ENCODE data around the gene CTSC. TPM values are rescaled to one million over a fixed set of nuclear protein-coding genes. Genes with fewer than 3 reads are reported as not detected.
"Not testable (repeated sequence)": the region's sequence is repeated elsewhere in the genome, so short reads cannot be mapped to it uniquely, and the experiment has no call there.

The CTSC gene
- total RNA-seq, 1 donor from 2014 or later: 122 TPM

DNA sequence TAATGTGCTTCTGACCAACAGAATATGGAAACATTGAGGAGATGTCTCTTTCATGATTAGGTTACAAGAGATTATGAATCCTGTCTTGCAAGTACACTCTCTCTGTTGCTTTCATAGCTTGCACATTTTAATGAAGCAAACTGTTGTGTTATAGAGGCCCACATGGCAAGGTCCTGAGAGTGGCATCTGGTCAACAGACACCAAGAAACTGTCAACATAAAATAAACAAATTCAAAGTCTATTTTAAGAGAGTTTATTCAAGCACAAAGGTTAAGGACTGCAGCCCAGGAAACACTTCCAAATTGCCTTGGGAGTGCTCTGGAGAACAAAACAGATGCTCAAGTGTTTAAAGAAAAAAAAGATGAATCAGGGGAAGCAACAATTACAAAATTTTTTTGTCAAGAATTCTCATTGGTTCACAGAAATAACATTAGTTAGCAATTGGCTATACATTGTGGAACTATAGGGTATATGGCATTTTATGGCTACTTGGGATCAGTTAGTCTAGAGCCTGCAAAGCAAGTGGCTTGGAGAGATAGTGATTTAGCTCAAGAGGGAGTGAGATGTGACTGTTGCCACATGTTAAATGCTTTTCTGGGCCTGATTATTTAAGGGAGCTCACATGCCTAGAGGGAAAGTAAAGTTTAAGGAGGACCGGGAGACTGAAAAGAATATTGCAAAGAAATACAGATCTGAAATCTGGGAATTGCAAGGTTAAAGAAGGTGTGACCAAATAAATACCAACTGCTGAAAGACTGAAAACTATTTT is 54.6 kb downstream of the CTSC start:
- no peak for DNase-seq (ENCODE audit: low spot score)

DNA sequence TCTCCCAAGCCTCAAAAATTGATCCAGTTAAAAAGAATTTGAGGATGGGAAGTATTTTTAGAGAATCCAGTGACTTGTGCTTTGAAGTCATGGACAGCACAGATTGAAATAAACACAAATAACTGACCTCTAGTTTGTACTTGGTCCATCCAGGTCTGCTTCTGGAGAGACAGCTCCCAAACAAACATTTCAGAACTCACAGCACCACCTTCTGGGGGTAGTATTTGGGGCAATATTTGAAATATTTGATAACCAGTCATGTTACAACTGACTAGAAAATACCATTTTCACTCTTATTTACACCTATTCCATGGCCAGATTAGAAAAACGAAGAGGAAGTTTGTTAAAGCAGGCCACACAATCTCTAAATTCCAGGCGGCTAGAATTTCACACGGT is 56.2 kb downstream of the CTSC start:
- no peak for DNase-seq (ENCODE audit: low spot score)

DNA sequence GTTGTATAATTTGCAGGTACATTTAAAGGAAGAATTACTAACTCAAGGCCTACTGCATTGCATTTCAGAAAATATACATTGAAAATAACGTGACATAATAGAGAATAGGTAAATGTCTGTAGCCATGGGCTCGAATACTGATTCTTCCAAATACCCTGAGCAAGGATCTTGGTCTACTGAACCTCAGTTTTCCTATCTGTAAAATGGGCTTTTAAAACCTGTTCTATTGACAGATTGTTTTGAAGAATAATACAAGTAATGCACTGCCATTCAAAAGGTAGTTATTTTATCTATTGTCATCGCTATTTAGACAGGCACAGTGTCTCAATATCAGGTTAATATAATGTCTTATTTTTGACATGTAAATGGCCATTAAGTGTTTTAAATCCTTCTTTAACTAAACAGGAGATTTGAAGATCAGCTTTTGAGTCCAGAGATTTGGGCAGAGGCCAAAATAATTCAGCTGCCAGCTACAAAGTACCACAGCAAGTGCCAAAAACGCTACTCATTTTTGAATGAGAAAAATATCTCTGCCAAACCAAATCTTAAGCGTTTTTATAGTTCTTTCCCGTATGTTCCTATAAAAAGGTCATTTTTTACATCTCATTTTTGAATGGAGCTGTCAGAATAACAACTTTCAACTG is 56.7 kb downstream of the CTSC start:
- no peak for DNase-seq (ENCODE audit: low spot score)

DNA sequence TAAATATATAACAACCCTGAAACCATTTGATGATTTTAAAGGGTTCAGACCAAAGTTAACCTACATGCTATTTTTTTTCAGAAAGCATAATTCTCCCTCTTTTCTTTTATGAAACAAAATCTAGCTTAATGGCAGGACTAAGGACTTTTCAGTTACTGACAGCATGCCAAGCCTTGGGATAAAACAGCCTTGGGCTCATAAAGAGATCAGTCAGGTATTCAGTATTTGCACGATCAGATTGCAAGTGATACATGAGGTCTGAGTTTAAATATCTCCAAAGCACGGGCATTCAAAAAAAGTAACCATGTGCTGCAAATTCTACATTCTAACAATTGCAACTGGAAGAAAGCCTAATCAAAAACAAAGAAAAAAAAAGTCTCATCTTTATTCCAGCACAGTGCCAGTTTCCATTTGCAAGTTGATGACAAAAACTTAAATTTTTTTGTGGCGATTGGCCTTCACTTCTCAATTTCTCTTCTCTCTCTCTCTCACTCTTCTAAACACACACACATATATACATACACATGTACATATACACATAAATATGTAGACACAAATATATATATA is 60.1 kb downstream of the CTSC start:
- no peak for DNase-seq (ENCODE audit: low spot score)

DNA sequence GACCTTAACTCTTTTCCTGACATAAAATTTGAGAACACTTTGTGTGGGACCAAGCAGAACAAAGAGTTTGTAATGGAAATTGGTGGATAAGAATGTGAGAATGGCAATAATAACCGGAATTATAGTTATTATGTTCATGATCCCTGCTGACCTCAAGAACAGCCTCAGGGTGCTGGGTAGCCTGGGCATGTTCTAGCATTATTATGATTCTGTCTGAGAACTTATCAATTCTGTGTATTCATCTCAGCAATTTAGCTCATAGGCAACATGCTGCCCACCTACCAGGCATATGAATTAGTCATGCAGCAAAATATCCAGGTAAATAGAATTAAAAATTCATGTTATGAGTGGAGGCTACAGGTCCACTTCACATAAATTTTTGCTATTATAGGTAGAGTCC is 61.9 kb downstream of the CTSC start:
- DNase-seq (ENCODE audit: low spot score): no peak

DNA sequence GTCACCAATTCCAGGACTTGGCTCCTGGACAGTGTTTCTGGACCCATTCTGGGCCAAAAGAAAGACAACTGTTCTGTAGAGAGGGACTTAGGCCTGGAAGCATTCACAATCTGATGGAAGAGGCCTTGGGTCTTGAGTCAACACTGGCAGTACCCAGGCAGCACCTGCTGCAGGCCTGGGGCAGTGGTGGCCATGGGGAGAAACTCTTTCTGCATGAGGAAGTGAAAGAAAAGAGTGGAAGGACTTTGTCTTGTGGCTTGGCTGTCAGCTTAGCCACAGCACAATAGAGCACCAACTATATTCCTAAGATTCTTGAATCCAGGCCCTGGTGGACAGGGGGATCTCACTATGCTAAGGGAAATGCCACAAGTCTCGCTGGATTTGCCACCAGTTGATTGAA is 70.6 kb downstream of the CTSC start:
- no peak for DNase-seq (ENCODE audit: low spot score)

DNA sequence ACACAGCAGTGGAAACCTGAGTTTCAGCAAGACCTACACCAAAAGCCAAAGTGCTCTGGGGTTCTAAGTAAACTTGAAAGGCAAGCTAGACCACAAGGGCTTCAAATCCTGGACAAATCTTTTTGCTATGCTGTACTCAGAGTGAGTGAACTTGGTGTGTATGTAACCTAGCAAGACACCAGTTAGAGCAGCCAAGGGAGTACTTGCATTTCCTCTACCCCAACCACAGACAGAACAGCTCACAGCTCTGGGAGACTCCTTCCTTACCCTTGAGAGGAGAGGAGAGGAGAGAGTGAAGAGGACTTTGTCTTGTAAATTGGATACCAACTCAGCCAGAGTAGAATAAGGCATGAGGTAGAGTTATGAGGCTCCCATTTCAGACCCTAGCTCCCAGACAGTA is 71.4 kb downstream of the CTSC start:
- no peak for DNase-seq (ENCODE audit: low spot score)

DNA sequence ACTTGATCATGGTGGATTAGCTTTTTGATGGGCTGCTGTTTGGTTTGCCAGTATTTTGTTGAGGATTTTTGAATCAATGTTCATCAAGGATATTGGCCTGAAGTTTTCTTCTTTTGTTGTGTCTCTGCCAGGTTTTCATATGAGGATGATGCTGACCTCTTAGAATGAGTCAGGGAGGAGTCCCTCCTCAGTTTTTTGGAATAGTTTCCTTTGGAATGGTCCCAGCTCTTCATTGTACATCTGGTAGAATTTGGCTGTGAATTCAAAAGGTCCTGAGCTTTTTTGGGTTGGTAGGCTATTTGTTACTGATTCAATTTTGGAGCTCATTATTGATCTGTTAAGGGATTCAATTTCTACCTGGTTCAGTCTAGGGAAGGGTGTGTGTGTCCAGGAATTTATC is 78.1 kb downstream of the CTSC start:
- DNase-seq (ENCODE audit: low spot score): no peak

DNA sequence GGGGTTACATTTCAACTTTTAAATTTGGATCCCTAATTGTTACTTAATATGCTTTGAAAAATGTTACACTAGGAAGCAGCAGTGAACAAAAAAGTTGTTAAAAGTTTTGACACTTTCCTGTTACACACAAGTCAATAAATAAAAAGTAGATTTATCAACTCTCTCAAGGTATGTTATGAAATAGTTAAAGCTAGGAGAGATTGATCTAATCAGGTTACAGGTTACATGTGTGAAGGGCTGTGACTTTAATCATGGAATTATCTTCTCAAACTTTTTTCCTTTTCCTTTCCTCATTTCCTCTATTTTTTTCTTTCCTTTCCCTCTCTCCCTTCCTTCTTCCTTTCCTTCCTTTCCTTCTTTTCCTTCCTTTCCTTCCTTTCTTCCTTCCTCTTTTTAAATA is 85.3 kb downstream of the CTSC start:
- no peak for DNase-seq (ENCODE audit: low spot score)

DNA sequence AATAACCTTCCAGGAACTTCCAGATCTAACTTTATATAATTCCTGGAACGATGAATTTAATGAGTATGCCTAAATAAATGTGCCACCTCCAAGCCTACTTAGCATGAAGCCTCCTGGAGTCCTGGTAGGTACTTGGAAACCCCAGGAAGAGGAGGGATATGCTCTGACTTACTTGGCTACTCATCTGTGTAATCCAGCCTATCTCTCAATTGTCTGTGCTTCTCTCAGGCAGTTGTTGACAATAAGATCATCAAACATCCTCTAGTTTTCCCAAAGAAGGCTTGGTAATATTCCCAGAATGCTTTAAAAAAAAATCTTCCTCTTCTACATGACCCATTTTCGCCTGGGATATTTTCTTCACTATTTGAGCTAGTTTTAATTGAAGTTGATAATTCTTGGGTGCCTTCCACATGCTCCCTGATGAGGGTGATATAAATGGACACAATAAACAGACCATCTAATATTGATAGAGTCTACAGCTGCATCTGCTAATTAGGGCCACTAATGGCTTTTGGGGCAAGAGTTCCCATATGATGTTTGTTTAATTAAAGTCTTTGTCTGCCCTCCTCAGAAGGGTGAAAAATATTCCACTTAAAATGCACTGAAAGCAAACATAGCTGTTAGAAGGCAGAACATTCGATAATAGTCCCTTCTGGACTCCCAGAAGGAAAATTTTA is 86.8 kb downstream of the CTSC start:
- DNase-seq (ENCODE audit: low spot score): no peak

DNA sequence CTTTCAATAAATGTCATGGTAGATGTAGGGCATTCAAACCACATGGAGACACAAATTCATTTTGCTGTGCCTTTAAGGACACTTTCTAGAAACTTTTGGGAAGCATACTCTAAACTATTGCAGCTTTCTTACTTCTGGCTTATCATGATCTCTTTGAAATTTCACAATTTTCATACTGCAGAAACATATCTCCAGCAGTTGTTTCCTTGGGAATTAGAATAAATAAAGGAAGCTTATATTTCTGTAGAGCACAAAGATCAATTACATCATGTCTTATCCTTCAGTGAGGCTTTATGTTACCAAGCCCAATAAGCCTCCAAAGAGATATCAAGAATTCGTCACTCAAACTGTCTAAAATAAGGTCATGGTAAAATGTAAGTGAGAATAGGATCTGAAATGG is 87.8 kb downstream of the CTSC start:
- DNase-seq (ENCODE audit: low spot score): no peak

DNA sequence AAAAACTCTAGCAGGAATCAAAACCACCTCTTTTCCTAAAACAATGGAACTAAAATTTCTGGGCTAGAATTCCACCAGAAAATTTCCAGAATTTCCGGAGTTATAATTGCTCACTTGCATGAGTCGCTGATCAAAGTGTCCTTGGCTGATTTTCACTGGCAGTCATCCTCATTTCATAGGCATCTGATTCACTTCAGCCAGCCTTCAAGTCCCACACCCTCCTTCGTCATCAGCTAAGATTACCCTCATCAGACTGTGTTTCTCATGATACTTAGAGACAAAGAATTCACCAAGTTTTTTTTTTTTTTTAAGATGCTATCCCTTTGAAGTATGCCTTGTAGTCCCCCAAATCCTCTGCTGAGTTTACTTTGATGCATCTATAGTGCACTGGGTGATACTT is 90.8 kb downstream of the CTSC start:
- DNase-seq (ENCODE audit: low spot score): no peak

DNA sequence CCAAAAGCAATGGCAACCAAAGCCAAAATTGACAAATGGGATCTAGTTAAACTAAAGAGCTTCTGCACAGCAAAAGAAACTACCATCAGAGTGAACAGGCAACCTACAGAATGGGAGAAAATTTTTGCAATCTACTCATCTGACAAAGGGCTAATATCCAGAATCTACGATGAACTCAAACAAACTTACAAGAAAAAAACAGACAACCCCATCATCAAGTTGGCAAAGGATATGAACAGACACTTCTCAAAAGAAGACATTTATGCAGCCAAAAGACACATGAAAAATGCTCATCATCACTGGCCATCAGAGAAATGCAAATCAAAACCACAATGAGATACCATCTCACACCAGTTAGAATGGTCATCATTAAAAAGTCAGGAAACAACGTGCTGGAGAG is 92.0 kb downstream of the CTSC start:
- DNase-seq (ENCODE audit: low spot score): not testable (repeated sequence)

Other genes with a start within 250 kb of the CTSC start
- 25.1 TPM for gene RAB38, start 162.3 kb downstream of the CTSC start, total RNA-seq